HepG2 (cell line): ENCODE results near the gene TTC39C. TPM values are rescaled to one million over a fixed set of nuclear protein-coding genes. Genes with fewer than 3 reads are reported as not detected.
A peak's percentile ranks its signal among the peaks of the same experiment; 100 is the strongest.

Experiments used
- CEBPB ChIP-seq: IDR thresholded peaks from 2 replicates; pipeline ENCODE4 v1.6.1; 2011; ENCODE audit warnings: low read depth, low read length, improper control_type of control experiment, borderline replicate concordance
- EP300 ChIP-seq, 3 experiments: sonication (generic) in 1 of 3; formaldehyde crosslinking in 1 of 3; IDR thresholded peaks; 2 replicates each; pipeline versions ENCODE4 v1.5.1 to v1.6.1; 2011 to 2020; ENCODE audit warnings: low read depth in 2 of 3, low read length in 2 of 3, borderline replicate concordance in 1 of 3, improper control_type of control experiment in 1 of 3, mild to moderate bottlenecking in 1 of 3, missing genetic modification reagents in 1 of 3, moderate library complexity in 1 of 3
- IKZF1 ChIP-seq: fragments of 450-650 bp; IDR thresholded peaks from 2 replicates; pipeline ENCODE4 v1.7.1; 2016
- NR2C2 ChIP-seq: sonication (generic); formaldehyde crosslinking; IDR thresholded peaks from 2 replicates; pipeline ENCODE4 v1.4.0; 2020; ENCODE audit warnings: missing genetic modification reagents, mild to moderate bottlenecking, moderate library complexity, borderline replicate concordance
- POLR2AphosphoS5 ChIP-seq: IDR thresholded peaks from 2 replicates; pipeline ENCODE4 v1.6.1; 2012; ENCODE audit warnings: low read depth, low read length
- SAP130 ChIP-seq: IDR thresholded peaks from 2 replicates; pipeline ENCODE4 v1.6.1; 2016; ENCODE audit warnings: low read depth
- ZFP36L2 ChIP-seq: sonication (generic); formaldehyde crosslinking; IDR thresholded peaks from 2 replicates; pipeline ENCODE4 v1.4.0; 2020; ENCODE audit warnings: missing genetic modification reagents
- ZNF670 ChIP-seq: sonication (generic); formaldehyde crosslinking; IDR thresholded peaks from 2 replicates; pipeline ENCODE4 v1.8.0; 2022; ENCODE audit warnings: mild to moderate bottlenecking, missing genetic modification reagents, borderline replicate concordance
- polyA plus RNA-seq, 8 experiments: library from polyadenylated mRNA; depleted of rRNA in 3 of 8; stranded (reverse) in 7 of 8; unstranded in 1 of 8; fragments of >200 nt; fragmentation: Illumina TruSeq in 4 of 8; extraction: Trizol in 4 of 8; gene quantifications; 2 replicates each; pipeline versions ENCODE4 v1.2.1 to v1.2.3, GENCODE V29; 2011 to 2016; ENCODE audit warnings: low read depth in 4 of 8, missing spikeins in 1 of 8, mixed read lengths in 1 of 8; ENCODE audit not compliant: insufficient read depth in 1 of 8
- total RNA-seq, 5 experiments: library from RNA; depleted of rRNA; stranded (reverse); fragments of >200 nt; fragmentation: Illumina TruSeq; extraction: Trizol; gene quantifications; 2 replicates each; pipeline ENCODE4 v1.2.3, GENCODE V29; 2016; ENCODE audit warnings: low read depth in 1 of 5
- TF ChIP-seq, protein P1 (sequence below): sonication (generic); formaldehyde crosslinking; IDR thresholded peaks from 2 replicates; pipeline ENCODE4 v1.4.0; 2020; ENCODE audit warnings: missing genetic modification reagents
- TF ChIP-seq, protein P2 (sequence below): sonication (generic); formaldehyde crosslinking; IDR thresholded peaks from 2 replicates; pipeline ENCODE4 v1.4.0; 2020; ENCODE audit warnings: missing genetic modification reagents
- TF ChIP-seq, protein P3 (sequence below): sonication (generic); formaldehyde crosslinking; IDR thresholded peaks from 2 replicates; pipeline ENCODE4 v1.8.0; 2022; ENCODE audit warnings: low read depth, missing genetic modification reagents
- TF ChIP-seq, protein P4 (sequence below): sonication (generic); formaldehyde crosslinking; IDR thresholded peaks from 2 replicates; pipeline ENCODE4 v1.4.0; 2020; ENCODE audit warnings: mild to moderate bottlenecking, low read depth, missing genetic modification reagents

Gene TTC39C
- total and polyA plus RNA-seq, 2 of the 13 experiments (the other 11 are each of a cell fraction or from before 2014, with no cell fraction given) = 19.1 to 25.9 TPM

DNA sequence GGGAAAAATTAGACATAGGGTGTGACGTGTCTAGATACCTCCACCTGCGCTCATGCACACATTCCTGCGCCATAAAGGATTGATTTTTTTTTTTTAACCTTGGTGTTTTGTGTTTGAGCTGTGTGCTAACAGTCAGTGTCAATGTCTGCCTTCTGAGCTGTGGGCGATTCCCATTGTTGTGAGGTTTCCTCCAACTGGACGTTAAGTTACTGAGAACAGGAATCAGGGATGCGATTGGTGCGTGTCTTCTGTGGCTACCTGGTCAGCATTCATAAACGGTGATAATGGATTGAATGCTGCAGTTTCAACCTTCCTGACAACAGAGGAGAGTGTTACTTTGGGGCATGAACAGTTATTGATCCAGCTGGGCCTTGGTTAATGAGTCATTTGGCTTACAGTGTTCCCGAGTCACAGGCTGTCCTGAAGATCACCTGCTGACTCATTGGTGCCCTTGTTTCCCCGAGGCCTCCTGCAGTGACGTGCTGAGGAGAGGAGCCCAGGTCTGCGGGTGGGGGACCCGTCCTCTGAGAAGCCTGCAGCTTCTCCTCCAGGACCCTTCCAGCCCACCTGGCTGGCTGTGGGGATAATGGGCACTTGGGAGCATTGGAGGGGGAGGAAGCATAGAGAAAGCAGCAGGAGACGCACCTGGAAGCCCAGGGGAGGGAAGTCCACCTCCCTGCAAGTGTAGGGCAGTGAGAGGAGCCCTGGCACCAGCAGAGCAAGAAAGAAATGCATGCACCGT lies 98.5 kb downstream of the TTC39C start (continued):
- TF ChIP-seq, protein P1, sequence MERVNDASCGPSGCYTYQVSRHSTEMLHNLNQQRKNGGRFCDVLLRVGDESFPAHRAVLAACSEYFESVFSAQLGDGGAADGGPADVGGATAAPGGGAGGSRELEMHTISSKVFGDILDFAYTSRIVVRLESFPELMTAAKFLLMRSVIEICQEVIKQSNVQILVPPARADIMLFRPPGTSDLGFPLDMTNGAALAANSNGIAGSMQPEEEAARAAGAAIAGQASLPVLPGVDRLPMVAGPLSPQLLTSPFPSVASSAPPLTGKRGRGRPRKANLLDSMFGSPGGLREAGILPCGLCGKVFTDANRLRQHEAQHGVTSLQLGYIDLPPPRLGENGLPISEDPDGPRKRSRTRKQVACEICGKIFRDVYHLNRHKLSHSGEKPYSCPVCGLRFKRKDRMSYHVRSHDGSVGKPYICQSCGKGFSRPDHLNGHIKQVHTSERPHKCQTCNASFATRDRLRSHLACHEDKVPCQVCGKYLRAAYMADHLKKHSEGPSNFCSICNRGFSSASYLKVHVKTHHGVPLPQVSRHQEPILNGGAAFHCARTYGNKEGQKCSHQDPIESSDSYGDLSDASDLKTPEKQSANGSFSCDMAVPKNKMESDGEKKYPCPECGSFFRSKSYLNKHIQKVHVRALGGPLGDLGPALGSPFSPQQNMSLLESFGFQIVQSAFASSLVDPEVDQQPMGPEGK (CRISPR knock-in tag) = peak; percentile 8
- TF ChIP-seq CEBPB (no peak), IKZF1 (no peak), POLR2AphosphoS5 (no peak; the same call in 1 of the 2 replicates), ZFP36L2 (no peak), NR2C2 (CRISPR knock-in tag) (no peak), SAP130 (CRISPR knock-in tag) (peak; percentile 85), EP300 (IDR thresholded peaks at IDR 0.05; ENCODE audit: low read depth in 2 of 2, low read length in 2 of 2) (peak; percentile 26 to 70; a peak in 3 of 4 replicates), EP300 (CRISPR knock-in tag; IDR thresholded peaks at IDR 0.05; ENCODE audit: borderline replicate concordance) (peak; percentile 73), ZNF670 (CRISPR knock-in tag) (peak; percentile 77; the same call in 1 of the 2 replicates)
- TF ChIP-seq, protein P2, sequence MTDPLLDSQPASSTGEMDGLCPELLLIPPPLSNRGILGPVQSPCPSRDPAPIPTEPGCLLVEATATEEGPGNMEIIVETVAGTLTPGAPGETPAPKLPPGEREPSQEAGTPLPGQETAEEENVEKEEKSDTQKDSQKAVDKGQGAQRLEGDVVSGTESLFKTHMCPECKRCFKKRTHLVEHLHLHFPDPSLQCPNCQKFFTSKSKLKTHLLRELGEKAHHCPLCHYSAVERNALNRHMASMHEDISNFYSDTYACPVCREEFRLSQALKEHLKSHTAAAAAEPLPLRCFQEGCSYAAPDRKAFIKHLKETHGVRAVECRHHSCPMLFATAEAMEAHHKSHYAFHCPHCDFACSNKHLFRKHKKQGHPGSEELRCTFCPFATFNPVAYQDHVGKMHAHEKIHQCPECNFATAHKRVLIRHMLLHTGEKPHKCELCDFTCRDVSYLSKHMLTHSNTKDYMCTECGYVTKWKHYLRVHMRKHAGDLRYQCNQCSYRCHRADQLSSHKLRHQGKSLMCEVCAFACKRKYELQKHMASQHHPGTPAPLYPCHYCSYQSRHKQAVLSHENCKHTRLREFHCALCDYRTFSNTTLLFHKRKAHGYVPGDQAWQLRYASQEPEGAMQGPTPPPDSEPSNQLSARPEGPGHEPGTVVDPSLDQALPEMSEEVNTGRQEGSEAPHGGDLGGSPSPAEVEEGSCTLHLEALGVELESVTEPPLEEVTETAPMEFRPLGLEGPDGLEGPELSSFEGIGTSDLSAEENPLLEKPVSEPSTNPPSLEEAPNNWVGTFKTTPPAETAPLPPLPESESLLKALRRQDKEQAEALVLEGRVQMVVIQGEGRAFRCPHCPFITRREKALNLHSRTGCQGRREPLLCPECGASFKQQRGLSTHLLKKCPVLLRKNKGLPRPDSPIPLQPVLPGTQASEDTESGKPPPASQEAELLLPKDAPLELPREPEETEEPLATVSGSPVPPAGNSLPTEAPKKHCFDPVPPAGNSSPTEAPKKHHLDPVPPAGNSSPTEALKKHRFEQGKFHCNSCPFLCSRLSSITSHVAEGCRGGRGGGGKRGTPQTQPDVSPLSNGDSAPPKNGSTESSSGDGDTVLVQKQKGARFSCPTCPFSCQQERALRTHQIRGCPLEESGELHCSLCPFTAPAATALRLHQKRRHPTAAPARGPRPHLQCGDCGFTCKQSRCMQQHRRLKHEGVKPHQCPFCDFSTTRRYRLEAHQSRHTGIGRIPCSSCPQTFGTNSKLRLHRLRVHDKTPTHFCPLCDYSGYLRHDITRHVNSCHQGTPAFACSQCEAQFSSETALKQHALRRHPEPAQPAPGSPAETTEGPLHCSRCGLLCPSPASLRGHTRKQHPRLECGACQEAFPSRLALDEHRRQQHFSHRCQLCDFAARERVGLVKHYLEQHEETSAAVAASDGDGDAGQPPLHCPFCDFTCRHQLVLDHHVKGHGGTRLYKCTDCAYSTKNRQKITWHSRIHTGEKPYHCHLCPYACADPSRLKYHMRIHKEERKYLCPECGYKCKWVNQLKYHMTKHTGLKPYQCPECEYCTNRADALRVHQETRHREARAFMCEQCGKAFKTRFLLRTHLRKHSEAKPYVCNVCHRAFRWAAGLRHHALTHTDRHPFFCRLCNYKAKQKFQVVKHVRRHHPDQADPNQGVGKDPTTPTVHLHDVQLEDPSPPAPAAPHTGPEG (CRISPR knock-in tag) = no peak
- TF ChIP-seq, protein P3, sequence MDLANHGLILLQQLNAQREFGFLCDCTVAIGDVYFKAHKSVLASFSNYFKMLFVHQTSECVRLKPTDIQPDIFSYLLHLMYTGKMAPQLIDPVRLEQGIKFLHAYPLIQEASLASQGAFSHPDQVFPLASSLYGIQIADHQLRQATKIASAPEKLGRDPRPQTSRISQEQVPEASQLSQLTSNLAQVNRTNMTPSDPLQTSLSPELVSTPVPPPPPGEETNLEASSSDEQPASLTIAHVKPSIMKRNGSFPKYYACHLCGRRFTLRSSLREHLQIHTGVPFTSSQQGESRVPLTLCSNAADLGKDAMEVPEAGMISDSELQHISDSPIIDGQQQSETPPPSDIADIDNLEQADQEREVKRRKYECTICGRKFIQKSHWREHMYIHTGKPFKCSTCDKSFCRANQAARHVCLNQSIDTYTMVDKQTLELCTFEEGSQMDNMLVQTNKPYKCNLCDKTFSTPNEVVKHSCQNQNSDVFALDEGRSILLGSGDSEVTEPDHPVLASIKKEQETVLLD (CRISPR knock-in tag) = peak; percentile 59; the same call in 1 of the 2 replicates
- TF ChIP-seq, protein P4, sequence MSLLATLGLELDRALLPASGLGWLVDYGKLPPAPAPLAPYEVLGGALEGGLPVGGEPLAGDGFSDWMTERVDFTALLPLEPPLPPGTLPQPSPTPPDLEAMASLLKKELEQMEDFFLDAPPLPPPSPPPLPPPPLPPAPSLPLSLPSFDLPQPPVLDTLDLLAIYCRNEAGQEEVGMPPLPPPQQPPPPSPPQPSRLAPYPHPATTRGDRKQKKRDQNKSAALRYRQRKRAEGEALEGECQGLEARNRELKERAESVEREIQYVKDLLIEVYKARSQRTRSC = no peak
